ENCODE results near the gene GABBR2. TPM values are rescaled to one million over a fixed set of nuclear protein-coding genes. Genes with fewer than 3 reads are reported as not detected.

Gene GABBR2
- total and polyA plus RNA-seq, 2 of the 8 experiments (the other 6 are each of a cell fraction or from before 2014, with no cell fraction given): 0.50 to 1.2 TPM

- H2BK15ac ChIP-seq (ENCODE audit: low read length): no peak overlapping the region
These were observed 114.1 kb downstream of the GABBR2 start for GRCh38 chr9:98594546-98595160.

More at GRCh38 chr9:98594546-98595160, 114.1 kb downstream of the GABBR2 start:
- Histone ChIP-seq H2AFZ (ENCODE audit: low read length) (no peak overlapping the region), H3K79me2 (ENCODE audit: control insufficient read depth in 1 of 2, insufficient read depth in 2 of 2, low read length in 2 of 2) (no peaks in the 10 kb centered on the region), H4K20me1 (replicated peaks in 1 of 2; ENCODE audit: control insufficient read depth in 1 of 2, insufficient read depth in 2 of 2, low read length in 2 of 2) (no peaks in the 10 kb centered on the region), H3K36me3 (ENCODE audit: control insufficient read depth in 2 of 4, insufficient read depth in 4 of 4, low read length in 3 of 4) (no peaks in the 10 kb centered on the region), H3K18ac (ENCODE audit: extremely low read depth, low read length) (no peak overlapping the region), H3K9ac (replicated peaks in 1 of 4; ENCODE audit: extremely low read depth in 1 of 4, low read depth in 3 of 4, low read length in 3 of 4) (no peak overlapping the region), H3K23me2 (ENCODE audit: low read depth, low read length) (no peaks in the 10 kb centered on the region), H3K56ac (replicated peaks; ENCODE audit: insufficient read length, low read depth, low read length) (no peak overlapping the region), H2BK20ac (ENCODE audit: low read length) (no peak overlapping the region), H3K4ac (replicated peaks; ENCODE audit: insufficient read length, low read depth, low read length) (no peak overlapping the region), H3K27ac (ENCODE audit: low read depth, low read length) (no peak overlapping the region), H3K79me1 (ENCODE audit: low read depth, low read length) (no peaks in the 10 kb centered on the region), H2BK5ac (ENCODE audit: low read depth, low read length) (no peak overlapping the region), H2BK12ac (ENCODE audit: low read depth, low read length) (no peak overlapping the region), H2BK120ac (replicated peaks; ENCODE audit: low read depth, low read length) (no peak overlapping the region), H2AK5ac (ENCODE audit: low read depth, low read length) (no peak overlapping the region), H3K9me3 (ENCODE audit: insufficient read depth in 2 of 2, low read depth in 1 of 2, low read length in 1 of 2) (no peaks in the 10 kb centered on the region), H3K4me2 (ENCODE audit: insufficient read depth in 1 of 2, low read depth in 2 of 2, low read length in 2 of 2) (no peak overlapping the region), H3K27me3 (replicated peaks in 1 of 4; ENCODE audit: control insufficient read depth in 3 of 4, extremely low read depth in 1 of 4, insufficient read depth in 3 of 4, low read length in 3 of 4) (no peaks in the 10 kb centered on the region; a peak in 2 of 7 replicates), H3K14ac (ENCODE audit: insufficient read length) (no peak overlapping the region), H4K8ac (ENCODE audit: extremely low read depth, insufficient read depth, low read length) (no peak overlapping the region), H3K4me1 (replicated peaks in 1 of 4; ENCODE audit: control insufficient read depth in 3 of 4, insufficient read depth in 4 of 4, low read length in 3 of 4) (peaks cover 0 to 3% (median 0%) of the 10 kb centered on the region in 4 experiments; a peak in 2 of 7 replicates), H3K4me3 (ENCODE audit: extremely low read depth in 1 of 4, insufficient read depth in 2 of 4, low read depth in 3 of 4, low read length in 4 of 4) (no peak overlapping the region), H4K91ac (replicated peaks; ENCODE audit: insufficient read length, low read length) (no peak overlapping the region), H4K5ac (ENCODE audit: insufficient read length, low read depth, low read length) (no peak overlapping the region), H3K23ac (ENCODE audit: insufficient read length) (no peak overlapping the region)
- DNase-seq (ENCODE audit: low read depth in 1 of 2, low spot score in 2 of 2) (no peak), FAIRE-seq (no peak)
- TF ChIP-seq CEBPB (IDR thresholded peaks at IDR 0.05; ENCODE audit: low read depth, low read length): no peak
- no peak for TF ChIP-seq KDM5A (IDR thresholded peaks at IDR 0.05; ENCODE audit: low read length)
- no peak for TF ChIP-seq HDAC2 (IDR thresholded peaks at IDR 0.05; ENCODE audit: borderline replicate concordance in 1 of 2, low read depth in 2 of 2, low read length in 2 of 2)
- TF ChIP-seq SIN3A (conservative IDR thresholded peaks at IDR 0.05 in 1 of 2, IDR thresholded peaks at IDR 0.05 in 1 of 2; ENCODE audit: low read depth in 1 of 2, low read length in 2 of 2): no peak
- no peak for TF ChIP-seq PHF8 (conservative IDR thresholded peaks at IDR 0.05; ENCODE audit: low read depth, low read length)
- TF ChIP-seq CTBP2 (IDR thresholded peaks at IDR 0.05; ENCODE audit: borderline replicate concordance, insufficient read depth, insufficient read length, low read length): no peak
- TF ChIP-seq GTF2F1 (IDR thresholded peaks at IDR 0.05; ENCODE audit: borderline replicate concordance, low read depth, low read length): no peak
- no peak for TF ChIP-seq JUND (IDR thresholded peaks at IDR 0.05; ENCODE audit: low read length)
- no peak for TF ChIP-seq JUN (IDR thresholded peaks at IDR 0.05; ENCODE audit: low read depth, low read length)
- TF ChIP-seq SP1 (IDR thresholded peaks at IDR 0.05; ENCODE audit: low read depth, low read length): no peak
- TF ChIP-seq YY1 (IDR thresholded peaks at IDR 0.05; ENCODE audit: low read depth, low read length): no peak
- TF ChIP-seq BRCA1 (IDR thresholded peaks at IDR 0.05; ENCODE audit: low read depth, low read length): no peak
- TF ChIP-seq SP2 (IDR thresholded peaks at IDR 0.05; ENCODE audit: low read length): no peak
- WGBS, 2 experiments (ENCODE audit: extremely low coverage in 1 of 2, insufficient coverage in 1 of 2, insufficient read length in 1 of 2, insufficient replicate concordance in 2 of 2, low coverage in 1 of 2, low lambda C conversion rate in 2 of 2, missing lambda C conversion rate in 1 of 2): 87% methylated on average over 11 of the region's 11 CpGs; no CpG with 5 or more reads in 1 of the 2 experiments
- CTCF ChIA-PET (ENCODE audit: partially characterized antibody): interaction anchor here (1.3 to 1.5 kb wide), 2 partner anchors 10 to 13 kb away, joined by 3 to 4 read pairs; no protein-coding TSS in a partner anchor
- POLR2A ChIA-PET (ENCODE audit: partially characterized antibody): no interaction called here

Measured in H1 (cell line).